PFSK-1 (cell line): ENCODE measurements around the gene CEP170B.

ENCODE experiments used
- FOXP2 ChIP-seq: optimal IDR thresholded peaks from 2 replicates; pipeline ENCODE3; 2011; ENCODE audit warnings: borderline replicate concordance, control low read depth, inconsistent platforms; ENCODE audit not compliant: insufficient read depth; ENCODE audit errors: extremely low read length, extremely low read depth
- POLR2AphosphoS5 ChIP-seq: IDR thresholded peaks from 2 replicates; pipeline ENCODE4 v1.6.1; 2012; ENCODE audit warnings: low read depth, mild to moderate bottlenecking, control low read depth, low read length, moderate library complexity
- SIN3A ChIP-seq: IDR thresholded peaks from 2 replicates; pipeline ENCODE4 v1.6.1; 2012; ENCODE audit warnings: mild to moderate bottlenecking, low read length, moderate library complexity, borderline replicate concordance; ENCODE audit not compliant: insufficient read depth
- TAF1 ChIP-seq: IDR thresholded peaks from 2 replicates; pipeline ENCODE4 v1.6.1; 2012; ENCODE audit warnings: low read length, control low read depth, borderline replicate concordance; ENCODE audit not compliant: insufficient read depth
- TF ChIP-seq, protein P1 (sequence below), 2 experiments: IDR thresholded peaks; 2 replicates each; pipeline versions ENCODE4 v1.6.1 to v1.8.0; 2011 to 2012; ENCODE audit warnings: low read depth in 2 of 2, low read length in 2 of 2, control low read depth in 1 of 2, inconsistent platforms in 1 of 2, mild to moderate bottlenecking in 1 of 2, moderate library complexity in 1 of 2; ENCODE audit not compliant: insufficient read depth in 1 of 2

CEP170B gene

DNA sequence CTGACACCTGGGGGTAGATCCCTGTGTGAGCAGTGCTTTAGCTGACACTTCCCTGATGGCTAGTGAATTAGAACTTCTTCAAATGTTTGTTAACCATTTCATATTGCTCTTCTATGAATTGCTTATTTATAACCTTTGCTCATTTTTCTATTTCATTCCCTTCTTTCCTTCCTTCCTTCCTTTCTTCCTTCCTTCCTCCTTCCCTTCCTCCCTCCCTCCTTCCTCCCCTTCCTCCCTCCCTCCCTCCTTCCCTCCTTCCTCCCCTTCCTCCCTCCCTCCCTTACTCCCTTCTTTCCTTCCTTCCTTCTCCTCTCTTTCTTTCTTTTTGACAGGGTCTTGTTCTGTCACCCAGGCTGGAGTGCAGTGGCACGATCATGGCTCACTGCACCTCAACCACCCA lies 23.3 kb upstream of the CEP170B start:
- no peak for TF ChIP-seq TAF1
- TF ChIP-seq FOXP2: no peak
- TF ChIP-seq, protein P1, sequence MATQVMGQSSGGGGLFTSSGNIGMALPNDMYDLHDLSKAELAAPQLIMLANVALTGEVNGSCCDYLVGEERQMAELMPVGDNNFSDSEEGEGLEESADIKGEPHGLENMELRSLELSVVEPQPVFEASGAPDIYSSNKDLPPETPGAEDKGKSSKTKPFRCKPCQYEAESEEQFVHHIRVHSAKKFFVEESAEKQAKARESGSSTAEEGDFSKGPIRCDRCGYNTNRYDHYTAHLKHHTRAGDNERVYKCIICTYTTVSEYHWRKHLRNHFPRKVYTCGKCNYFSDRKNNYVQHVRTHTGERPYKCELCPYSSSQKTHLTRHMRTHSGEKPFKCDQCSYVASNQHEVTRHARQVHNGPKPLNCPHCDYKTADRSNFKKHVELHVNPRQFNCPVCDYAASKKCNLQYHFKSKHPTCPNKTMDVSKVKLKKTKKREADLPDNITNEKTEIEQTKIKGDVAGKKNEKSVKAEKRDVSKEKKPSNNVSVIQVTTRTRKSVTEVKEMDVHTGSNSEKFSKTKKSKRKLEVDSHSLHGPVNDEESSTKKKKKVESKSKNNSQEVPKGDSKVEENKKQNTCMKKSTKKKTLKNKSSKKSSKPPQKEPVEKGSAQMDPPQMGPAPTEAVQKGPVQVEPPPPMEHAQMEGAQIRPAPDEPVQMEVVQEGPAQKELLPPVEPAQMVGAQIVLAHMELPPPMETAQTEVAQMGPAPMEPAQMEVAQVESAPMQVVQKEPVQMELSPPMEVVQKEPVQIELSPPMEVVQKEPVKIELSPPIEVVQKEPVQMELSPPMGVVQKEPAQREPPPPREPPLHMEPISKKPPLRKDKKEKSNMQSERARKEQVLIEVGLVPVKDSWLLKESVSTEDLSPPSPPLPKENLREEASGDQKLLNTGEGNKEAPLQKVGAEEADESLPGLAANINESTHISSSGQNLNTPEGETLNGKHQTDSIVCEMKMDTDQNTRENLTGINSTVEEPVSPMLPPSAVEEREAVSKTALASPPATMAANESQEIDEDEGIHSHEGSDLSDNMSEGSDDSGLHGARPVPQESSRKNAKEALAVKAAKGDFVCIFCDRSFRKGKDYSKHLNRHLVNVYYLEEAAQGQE (IDR thresholded peaks at IDR 0.05; ENCODE audit: insufficient read depth in 1 of 2, low read depth in 2 of 2, low read length in 2 of 2): no peak
- no peak for TF ChIP-seq POLR2AphosphoS5
- no peak for TF ChIP-seq SIN3A

GRCh38 chr14:104843006-104843405 lies 22.1 kb upstream of the CEP170B start:
- TF ChIP-seq FOXP2 (no peak), TAF1 (no peak), SIN3A (no peak), POLR2AphosphoS5 (no peak)

GRCh38 chr14:104843442-104844305 lies 21.4 kb upstream of the CEP170B start:
- TF ChIP-seq SIN3A: no peak

GRCh38 chr14:104844306-104845032 lies 20.6 kb upstream of the CEP170B start:
- TF ChIP-seq SIN3A: no peak
- TF ChIP-seq FOXP2: no peak
- no peak for TF ChIP-seq POLR2AphosphoS5
- no peak for TF ChIP-seq TAF1
- TF ChIP-seq, protein P1 (IDR thresholded peaks at IDR 0.05; ENCODE audit: insufficient read depth in 1 of 2, low read depth in 2 of 2, low read length in 2 of 2): no peak

- TF ChIP-seq, protein P1 (IDR thresholded peaks at IDR 0.05; ENCODE audit: insufficient read depth in 1 of 2, low read depth in 2 of 2, low read length in 2 of 2): no peak
- TF ChIP-seq TAF1 (no peak), SIN3A (no peak), POLR2AphosphoS5 (no peak), FOXP2 (no peak)
Observed at GRCh38 chr14:104845033-104845666, 19.9 kb upstream of the CEP170B start.
